Measurements from ENCODE around the gene ZNF608. TPM values are rescaled to one million over a fixed set of nuclear protein-coding genes. Genes with fewer than 3 reads are reported as not detected.

ZNF608 gene
- total RNA-seq, 1 experiment from 2014 or later, result 5.6 TPM

DNA sequence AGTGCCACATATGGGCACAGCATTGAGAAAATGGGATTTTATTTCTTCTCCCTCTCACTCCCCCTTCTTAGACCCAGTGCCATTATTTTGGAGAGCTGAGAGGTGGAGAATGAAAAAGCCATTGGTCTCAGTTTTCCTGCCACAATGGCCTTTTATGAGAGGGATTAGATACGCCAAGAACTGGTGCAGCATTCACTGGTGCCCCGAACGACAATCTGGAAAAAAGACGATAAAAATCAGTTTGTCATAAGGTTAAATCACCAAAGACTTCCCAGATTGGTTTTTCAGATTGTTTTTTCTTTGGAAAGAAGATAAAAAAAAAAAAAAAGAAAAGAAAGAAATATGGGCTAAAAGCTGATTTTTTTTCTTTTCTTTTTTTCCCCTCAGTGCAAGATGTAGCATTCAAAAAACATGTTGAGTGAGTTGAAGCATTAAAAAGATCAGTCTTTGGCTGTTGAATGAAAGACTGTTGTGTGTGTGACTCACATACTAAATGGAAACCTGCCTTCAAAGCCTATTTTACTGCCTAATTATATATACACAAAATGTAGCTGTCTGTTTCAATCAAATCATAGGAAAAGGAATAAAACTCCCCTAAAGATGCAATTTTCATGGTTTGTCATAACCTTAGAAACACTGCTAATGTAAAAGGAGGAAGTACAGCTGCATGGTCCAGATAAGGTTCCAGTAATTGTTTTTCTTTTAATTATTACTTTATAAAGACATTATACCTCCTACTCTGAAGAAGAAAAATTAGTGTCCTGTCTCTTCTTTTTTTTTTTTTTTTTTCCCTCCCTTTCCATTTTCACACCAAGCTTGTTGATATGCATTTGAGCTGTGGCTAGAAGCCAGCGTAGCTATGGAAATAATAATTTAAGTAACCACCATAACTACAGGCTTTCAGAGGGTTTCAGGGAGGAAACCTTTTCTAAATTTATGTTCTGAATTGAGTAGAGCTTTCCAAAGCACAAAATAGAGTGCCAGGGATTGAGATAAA is 27.2 kb upstream of the ZNF608 start:
- Histone ChIP-seq H3K9me3 (ENCODE audit: control insufficient read depth in 1 of 2, insufficient read depth in 1 of 2, low read depth in 1 of 2, low read length in 2 of 2) (no peaks in the 10 kb centered on the region), H3K27me3 (ENCODE audit: insufficient read depth, low read length) (no peaks in the 10 kb centered on the region), H3K79me2 (ENCODE audit: insufficient read depth, low read length) (no peaks in the 10 kb centered on the region), H3K36me3 (ENCODE audit: control insufficient read depth in 1 of 2, insufficient read depth in 2 of 2, low read length in 2 of 2) (no peaks in the 10 kb centered on the region), H3K4me3 (replicated peaks in 1 of 2; ENCODE audit: low read depth in 1 of 2, low read length in 2 of 2) (no peak overlapping the region), H3K9me2 (ENCODE audit: insufficient read depth) (no peaks in the 10 kb centered on the region), H3K9ac (ENCODE audit: low read length) (no peak overlapping the region), H3K4me2 (ENCODE audit: low read length) (no peak overlapping the region), H2AFZ (ENCODE audit: low read depth, low read length, poor library complexity, severe bottlenecking) (no peak overlapping the region), H3K27ac (ENCODE audit: low read depth, low read length) (no peak overlapping the region), H4K20me1 (ENCODE audit: insufficient read depth) (no peaks in the 10 kb centered on the region), H3K4me1 (ENCODE audit: control insufficient read depth in 1 of 2, insufficient read depth in 2 of 2, low read length in 2 of 2) (no peaks in the 10 kb centered on the region)
- ChIA-PET POLR2A (no interaction called here), RAD21 (ENCODE audit: low non-redundant PET in 1 of 2, low total read pairs in 2 of 2, uncharacterized antibody in 2 of 2, unreplicated experiment in 2 of 2) (no interaction called here), CTCF (no interaction called here)
- BruUV-seq (replicated peaks), result no TSS peak
- TF ChIP-seq, protein P1, sequence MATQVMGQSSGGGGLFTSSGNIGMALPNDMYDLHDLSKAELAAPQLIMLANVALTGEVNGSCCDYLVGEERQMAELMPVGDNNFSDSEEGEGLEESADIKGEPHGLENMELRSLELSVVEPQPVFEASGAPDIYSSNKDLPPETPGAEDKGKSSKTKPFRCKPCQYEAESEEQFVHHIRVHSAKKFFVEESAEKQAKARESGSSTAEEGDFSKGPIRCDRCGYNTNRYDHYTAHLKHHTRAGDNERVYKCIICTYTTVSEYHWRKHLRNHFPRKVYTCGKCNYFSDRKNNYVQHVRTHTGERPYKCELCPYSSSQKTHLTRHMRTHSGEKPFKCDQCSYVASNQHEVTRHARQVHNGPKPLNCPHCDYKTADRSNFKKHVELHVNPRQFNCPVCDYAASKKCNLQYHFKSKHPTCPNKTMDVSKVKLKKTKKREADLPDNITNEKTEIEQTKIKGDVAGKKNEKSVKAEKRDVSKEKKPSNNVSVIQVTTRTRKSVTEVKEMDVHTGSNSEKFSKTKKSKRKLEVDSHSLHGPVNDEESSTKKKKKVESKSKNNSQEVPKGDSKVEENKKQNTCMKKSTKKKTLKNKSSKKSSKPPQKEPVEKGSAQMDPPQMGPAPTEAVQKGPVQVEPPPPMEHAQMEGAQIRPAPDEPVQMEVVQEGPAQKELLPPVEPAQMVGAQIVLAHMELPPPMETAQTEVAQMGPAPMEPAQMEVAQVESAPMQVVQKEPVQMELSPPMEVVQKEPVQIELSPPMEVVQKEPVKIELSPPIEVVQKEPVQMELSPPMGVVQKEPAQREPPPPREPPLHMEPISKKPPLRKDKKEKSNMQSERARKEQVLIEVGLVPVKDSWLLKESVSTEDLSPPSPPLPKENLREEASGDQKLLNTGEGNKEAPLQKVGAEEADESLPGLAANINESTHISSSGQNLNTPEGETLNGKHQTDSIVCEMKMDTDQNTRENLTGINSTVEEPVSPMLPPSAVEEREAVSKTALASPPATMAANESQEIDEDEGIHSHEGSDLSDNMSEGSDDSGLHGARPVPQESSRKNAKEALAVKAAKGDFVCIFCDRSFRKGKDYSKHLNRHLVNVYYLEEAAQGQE (IDR thresholded peaks at IDR 0.05; ENCODE audit: low read depth), result no peak
- TF ChIP-seq JUND (IDR thresholded peaks at IDR 0.05), result no peak
- TF ChIP-seq, protein P2, sequence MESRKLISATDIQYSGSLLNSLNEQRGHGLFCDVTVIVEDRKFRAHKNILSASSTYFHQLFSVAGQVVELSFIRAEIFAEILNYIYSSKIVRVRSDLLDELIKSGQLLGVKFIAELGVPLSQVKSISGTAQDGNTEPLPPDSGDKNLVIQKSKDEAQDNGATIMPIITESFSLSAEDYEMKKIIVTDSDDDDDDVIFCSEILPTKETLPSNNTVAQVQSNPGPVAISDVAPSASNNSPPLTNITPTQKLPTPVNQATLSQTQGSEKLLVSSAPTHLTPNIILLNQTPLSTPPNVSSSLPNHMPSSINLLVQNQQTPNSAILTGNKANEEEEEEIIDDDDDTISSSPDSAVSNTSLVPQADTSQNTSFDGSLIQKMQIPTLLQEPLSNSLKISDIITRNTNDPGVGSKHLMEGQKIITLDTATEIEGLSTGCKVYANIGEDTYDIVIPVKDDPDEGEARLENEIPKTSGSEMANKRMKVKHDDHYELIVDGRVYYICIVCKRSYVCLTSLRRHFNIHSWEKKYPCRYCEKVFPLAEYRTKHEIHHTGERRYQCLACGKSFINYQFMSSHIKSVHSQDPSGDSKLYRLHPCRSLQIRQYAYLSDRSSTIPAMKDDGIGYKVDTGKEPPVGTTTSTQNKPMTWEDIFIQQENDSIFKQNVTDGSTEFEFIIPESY (IDR thresholded peaks at IDR 0.05; ENCODE audit: extremely low read depth, insufficient replicate concordance, low read length), result no peak
- TF ChIP-seq ELF1 (IDR thresholded peaks at IDR 0.05; ENCODE audit: borderline replicate concordance, low read depth), result no peak
- TF ChIP-seq, protein P3, sequence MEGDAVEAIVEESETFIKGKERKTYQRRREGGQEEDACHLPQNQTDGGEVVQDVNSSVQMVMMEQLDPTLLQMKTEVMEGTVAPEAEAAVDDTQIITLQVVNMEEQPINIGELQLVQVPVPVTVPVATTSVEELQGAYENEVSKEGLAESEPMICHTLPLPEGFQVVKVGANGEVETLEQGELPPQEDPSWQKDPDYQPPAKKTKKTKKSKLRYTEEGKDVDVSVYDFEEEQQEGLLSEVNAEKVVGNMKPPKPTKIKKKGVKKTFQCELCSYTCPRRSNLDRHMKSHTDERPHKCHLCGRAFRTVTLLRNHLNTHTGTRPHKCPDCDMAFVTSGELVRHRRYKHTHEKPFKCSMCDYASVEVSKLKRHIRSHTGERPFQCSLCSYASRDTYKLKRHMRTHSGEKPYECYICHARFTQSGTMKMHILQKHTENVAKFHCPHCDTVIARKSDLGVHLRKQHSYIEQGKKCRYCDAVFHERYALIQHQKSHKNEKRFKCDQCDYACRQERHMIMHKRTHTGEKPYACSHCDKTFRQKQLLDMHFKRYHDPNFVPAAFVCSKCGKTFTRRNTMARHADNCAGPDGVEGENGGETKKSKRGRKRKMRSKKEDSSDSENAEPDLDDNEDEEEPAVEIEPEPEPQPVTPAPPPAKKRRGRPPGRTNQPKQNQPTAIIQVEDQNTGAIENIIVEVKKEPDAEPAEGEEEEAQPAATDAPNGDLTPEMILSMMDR (IDR thresholded peaks at IDR 0.05 in 2 of 3, conservative IDR thresholded peaks at IDR 0.05 in 1 of 3; ENCODE audit: borderline replicate concordance in 1 of 3, insufficient read depth in 1 of 3, low read depth in 2 of 3, low read length in 2 of 3), result no peak
- no peak for TF ChIP-seq FOSL1 (IDR thresholded peaks at IDR 0.05; ENCODE audit: low read depth)
- no peak for TF ChIP-seq ZNF274 (IDR thresholded peaks at IDR 0.05; ENCODE audit: low read depth, low read length)
- TF ChIP-seq EGR1 (IDR thresholded peaks at IDR 0.05; ENCODE audit: low read depth), result no peak
- no peak for TF ChIP-seq EZH2 (IDR thresholded peaks at IDR 0.05)
- TF ChIP-seq RAD21 (IDR thresholded peaks at IDR 0.05; ENCODE audit: low read depth), result no peak
- TF ChIP-seq CBX3 (IDR thresholded peaks at IDR 0.05; ENCODE audit: low read depth), result no peak
- no peak for TF ChIP-seq SP1 (IDR thresholded peaks at IDR 0.05; ENCODE audit: low read depth)
- no peak for TF ChIP-seq POLR2AphosphoS5 (IDR thresholded peaks at IDR 0.05; ENCODE audit: low read depth, low read length)
- TF ChIP-seq SRF (IDR thresholded peaks at IDR 0.05; ENCODE audit: low read depth), result no peak
- no peak for TF ChIP-seq ZFX (IDR thresholded peaks at IDR 0.05)
- DNase-seq (ENCODE audit: low read depth, low spot score) (no peak), ATAC-seq (no peak)
- intact Hi-C loops (cut with micrococcal nuclease), result no loop called here

All from HCT116 (cell line).